ENCODE data around the gene METTL25B. TPM values are rescaled to one million over a fixed set of nuclear protein-coding genes. Genes with fewer than 3 reads are reported as not detected.

Gene METTL25B
- total RNA-seq, 1 experiment from 2014 or later = 52.7 TPM

- Mint-ChIP-seq H3K27ac (ENCODE audit: unreplicated experiment) (peak overlapping the region; percentile 74), H3K9me3 (ENCODE audit: low read depth, unreplicated experiment) (no peaks in the 10 kb centered on the region), H3K4me1 (ENCODE audit: low read depth, unreplicated experiment) (peaks cover 58% of the 10 kb centered on the region), H3K27me3 (ENCODE audit: unreplicated experiment) (no peaks in the 10 kb centered on the region), H3K36me3 (ENCODE audit: insufficient read depth, unreplicated experiment) (peaks cover 87% of the 10 kb centered on the region), H3K4me3 (ENCODE audit: low read depth, unreplicated experiment) (peak overlapping the region; percentile 96)
- DNase-seq = no peak
- no peak for TF ChIP-seq CTCF (IDR thresholded peaks at IDR 0.05; ENCODE audit: unreplicated experiment)
- intact Hi-C loops (cut with micrococcal nuclease; ENCODE audit: unreplicated experiment) = no loop called here
- CTCF ChIA-PET = interaction anchor here (1.9 kb wide), 1 partner anchor 10 kb away, joined by 9 read pairs; the partner anchor contains the start of gene HDGF
- BruUV-seq (replicated peaks) = no TSS peak
Measured at GRCh38 chr1:156742017-156742416, 13.7 kb downstream of the METTL25B start.

- Mint-ChIP-seq H3K4me1 (ENCODE audit: low read depth, unreplicated experiment) (peaks cover 65% of the 10 kb centered on the region), H3K27ac (ENCODE audit: unreplicated experiment) (peak overlapping the region; percentile 88), H3K27me3 (ENCODE audit: unreplicated experiment) (no peaks in the 10 kb centered on the region), H3K9me3 (ENCODE audit: low read depth, unreplicated experiment) (no peaks in the 10 kb centered on the region), H3K36me3 (ENCODE audit: insufficient read depth, unreplicated experiment) (peaks cover 87% of the 10 kb centered on the region), H3K4me3 (ENCODE audit: low read depth, unreplicated experiment) (no peak overlapping the region)
- no peak for TF ChIP-seq CTCF (IDR thresholded peaks at IDR 0.05; ENCODE audit: unreplicated experiment)
- CTCF ChIA-PET = no interaction called here
- no TSS peak for BruUV-seq (replicated peaks)
- DNase-seq = no peak
- intact Hi-C loops (cut with micrococcal nuclease; ENCODE audit: unreplicated experiment) = no loop called here
Measured at GRCh38 chr1:156742801-156743200, 14.5 kb downstream of the METTL25B start.

- Mint-ChIP-seq H3K27me3 (ENCODE audit: unreplicated experiment) (no peaks in the 10 kb centered on the region), H3K4me3 (ENCODE audit: low read depth, unreplicated experiment) (no peak overlapping the region), H3K4me1 (ENCODE audit: low read depth, unreplicated experiment) (peaks cover 72% of the 10 kb centered on the region), H3K9me3 (ENCODE audit: low read depth, unreplicated experiment) (no peaks in the 10 kb centered on the region), H3K27ac (ENCODE audit: unreplicated experiment) (peak overlapping the region; percentile 88), H3K36me3 (ENCODE audit: insufficient read depth, unreplicated experiment) (peaks cover 87% of the 10 kb centered on the region)
- CTCF ChIA-PET = no interaction called here
- intact Hi-C loops (cut with micrococcal nuclease; ENCODE audit: unreplicated experiment) = no loop called here
- TF ChIP-seq CTCF (IDR thresholded peaks at IDR 0.05; ENCODE audit: unreplicated experiment) = no peak
- DNase-seq = no peak
- BruUV-seq (replicated peaks) = no TSS peak
Measured at GRCh38 chr1:156743367-156744302, 15.4 kb downstream of the METTL25B start.

GRCh38 chr1:156744344-156744743 is 16.1 kb downstream of the METTL25B start:
- no peak for DNase-seq
- no peak for TF ChIP-seq CTCF (IDR thresholded peaks at IDR 0.05; ENCODE audit: unreplicated experiment)
- no TSS peak for BruUV-seq (replicated peaks)
- H3K27me3 Mint-ChIP-seq (ENCODE audit: unreplicated experiment) = no peaks in the 10 kb centered on the region
- H3K36me3 Mint-ChIP-seq (ENCODE audit: insufficient read depth, unreplicated experiment) = peaks cover 90% of the 10 kb centered on the region
- H3K9me3 Mint-ChIP-seq (ENCODE audit: low read depth, unreplicated experiment) = no peaks in the 10 kb centered on the region
- CTCF ChIA-PET = no interaction called here
- H3K27ac Mint-ChIP-seq (ENCODE audit: unreplicated experiment) = peak overlapping the region; percentile 88
- H3K4me3 Mint-ChIP-seq (ENCODE audit: low read depth, unreplicated experiment) = no peak overlapping the region
- peaks cover 71% of the 10 kb centered on the region for H3K4me1 Mint-ChIP-seq (ENCODE audit: low read depth, unreplicated experiment)
- intact Hi-C loops (cut with micrococcal nuclease; ENCODE audit: unreplicated experiment) = no loop called here

All from Calu3 (cell line).